HG03280 (cell line): ENCODE data around the gene TOGARAM2.
"Not testable (repeated sequence)": the region's sequence is repeated elsewhere in the genome, so short reads cannot be mapped to it uniquely, and the experiment has no call there.

Source experiments
- ATAC-seq: cut with Tn5 transposase; IDR thresholded peaks from one replicate; pipeline ENCODE4 v1.9.1; 2021; ENCODE audit warnings: mild to moderate bottlenecking, moderate library complexity; ENCODE audit not compliant: unreplicated experiment

The TOGARAM2 gene

GRCh38 chr2:29070526-29070925 is 89.4 kb downstream of the TOGARAM2 start:
- ATAC-seq = no peak

GRCh38 chr2:29071032-29071975 is 90.2 kb downstream of the TOGARAM2 start:
- ATAC-seq = no peak

GRCh38 chr2:29072251-29072650 is 91.2 kb downstream of the TOGARAM2 start:
- no peak for ATAC-seq

GRCh38 chr2:29072971-29073725 is 92.0 kb downstream of the TOGARAM2 start:
- no peak for ATAC-seq

- no peak for ATAC-seq
These were observed 92.8 kb downstream of the TOGARAM2 start for GRCh38 chr2:29073933-29074332.

- ATAC-seq = no peak
These were observed 93.3 kb downstream of the TOGARAM2 start, which contains the start of gene PCARE for GRCh38 chr2:29074411-29074810. TSS of gene PCARE (minus strand) at chr2:29074523. CDS start at chr2:29074261, 262 bp downstream.

GRCh38 chr2:29075894-29076705 is 95.0 kb downstream of the TOGARAM2 start:
- ATAC-seq = no peak

- no peak for ATAC-seq
These were observed 98.8 kb downstream of the TOGARAM2 start for GRCh38 chr2:29079887-29080286.

- no peak for ATAC-seq
These were observed 100.0 kb downstream of the TOGARAM2 start for GRCh38 chr2:29080886-29081743.

GRCh38 chr2:29082804-29083495 is 101.9 kb downstream of the TOGARAM2 start:
- ATAC-seq = no peak

- ATAC-seq = no peak
These were observed 103.5 kb downstream of the TOGARAM2 start for GRCh38 chr2:29084554-29084953.

GRCh38 chr2:29090311-29090710 is 109.2 kb downstream of the TOGARAM2 start:
- not testable (repeated sequence) for ATAC-seq

- no peak for ATAC-seq
These were observed 115.9 kb downstream of the TOGARAM2 start for GRCh38 chr2:29096969-29097368.

- no peak for ATAC-seq
These were observed 116.5 kb downstream of the TOGARAM2 start for GRCh38 chr2:29097569-29097968.

- ATAC-seq = no peak
These were observed 119.5 kb downstream of the TOGARAM2 start for GRCh38 chr2:29100564-29100963.
